Sigmoid colon (tissue), 4 donors: Measurements from ENCODE around the gene SPOCK1.

Experiments used
- EP300 ChIP-seq, 4 donors: sonication (generic); formaldehyde crosslinking; IDR thresholded peaks; one replicate each; pipeline ENCODE4 v1.6.1; 2017; ENCODE audit warnings: antibody characterized with exemption in 4 of 4
- POLR2AphosphoS5 ChIP-seq, 4 donors: sonication (generic); formaldehyde crosslinking; IDR thresholded peaks; one replicate each; pipeline ENCODE4 v1.6.1; 2017; ENCODE audit warnings: antibody characterized with exemption in 4 of 4

- TF ChIP-seq EP300 (IDR thresholded peaks at IDR 0.05) (no peak), POLR2AphosphoS5 (IDR thresholded peaks at IDR 0.05) (peak in 1 of 4 donors; percentile 6)
These were observed 188.9 kb downstream of the SPOCK1 start for GRCh38 chr5:137310051-137310730.
